HEK293 (cell line): ENCODE results near the gene BTRC.

Experiments used
- CTCF ChIA-PET: fragments of 350-600 bp; formaldehyde crosslinking; extraction: SDS; loops from one replicate; lab custom pipeline; 2021; ENCODE audit warnings: antibody characterized with exemption; lab: Yijun Ruan, JAX
- POLR2A ChIA-PET: fragments of 300-600 bp; formaldehyde crosslinking; extraction: SDS; loops from one replicate; lab custom pipeline; 2020; ENCODE audit warnings: antibody characterized with exemption, inconsistent platforms; lab: Yijun Ruan, JAX
- H3K27ac ChIP-seq: fragments of 200-500 bp; sonication (Bioruptor generic); 2 replicates; pipeline ENCODE4 v1.5.1; 2014; ENCODE audit warnings: low read depth, low read length, control low read depth, inconsistent platforms; ENCODE audit errors: extremely low read depth
- H3K36me3 ChIP-seq, 2 experiments: fragments of 200-500 bp in 1 of 2; sonication (Bioruptor generic) in 1 of 2; 1 replicate in 1 of 2; 2 replicates in 1 of 2; pipeline ENCODE4 v1.5.1; 2014 to 2017; ENCODE audit warnings: inconsistent platforms in 2 of 2, low read length in 2 of 2; ENCODE audit not compliant: control insufficient read depth in 2 of 2, insufficient read depth in 1 of 2
- H3K4me1 ChIP-seq: fragments of 200-500 bp; sonication (Bioruptor generic); 2 replicates; pipeline ENCODE4 v1.5.1; 2014; ENCODE audit warnings: mild to moderate bottlenecking, low read length, inconsistent platforms; ENCODE audit not compliant: control insufficient read depth, insufficient read depth
- H3K4me3 ChIP-seq: 2 replicates; pipeline ENCODE4 v1.5.1; 2011; ENCODE audit warnings: low read depth, mild to moderate bottlenecking, control low read depth, low read length, moderate library complexity
- H3K9me3 ChIP-seq: fragments of 200-500 bp; sonication (Bioruptor generic); 2 replicates; pipeline ENCODE4 v1.5.1; 2014; ENCODE audit warnings: low read depth, low read length, inconsistent platforms; ENCODE audit not compliant: control insufficient read depth, insufficient read depth
- FEZF1 ChIP-seq: fragments of 450-650 bp; formaldehyde crosslinking; IDR thresholded peaks from 2 replicates; pipeline ENCODE4 v1.5.1; 2016; ENCODE audit warnings: missing biosample characterization, missing genetic modification characterization
- PRDM6 ChIP-seq: fragments of 450-650 bp; formaldehyde crosslinking; IDR thresholded peaks from 2 replicates; pipeline ENCODE4 v1.5.1; 2017; ENCODE audit warnings: missing biosample characterization, missing genetic modification characterization
- SP7 ChIP-seq: fragments of 450-650 bp; formaldehyde crosslinking; IDR thresholded peaks from 2 replicates; pipeline ENCODE4 v1.5.1; 2016; ENCODE audit warnings: missing biosample characterization, missing genetic modification characterization
- TCF7L2 ChIP-seq: IDR thresholded peaks from 2 replicates; pipeline ENCODE4 v1.6.1; 2011; ENCODE audit warnings: low read depth, mild to moderate bottlenecking, inconsistent platforms, low read length, moderate library complexity, borderline replicate concordance
- TSHZ1 ChIP-seq: fragments of 450-650 bp; formaldehyde crosslinking; IDR thresholded peaks from 2 replicates; pipeline ENCODE4 v1.5.1; 2016; ENCODE audit warnings: missing biosample characterization, missing genetic modification characterization, borderline replicate concordance
- ZBTB17 ChIP-seq: fragments of 450-650 bp; formaldehyde crosslinking; IDR thresholded peaks from 2 replicates; pipeline ENCODE4 v1.5.1; 2016; ENCODE audit warnings: missing biosample characterization, missing genetic modification characterization
- ZBTB20 ChIP-seq: fragments of 450-650 bp; formaldehyde crosslinking; IDR thresholded peaks from 2 replicates; pipeline ENCODE4 v1.5.1; 2016; ENCODE audit warnings: missing biosample characterization, missing genetic modification characterization
- ZBTB48 ChIP-seq: fragments of 450-650 bp; formaldehyde crosslinking; IDR thresholded peaks from 2 replicates; pipeline ENCODE4 v1.5.1; 2016; ENCODE audit warnings: missing biosample characterization, missing genetic modification characterization
- ZEB2 ChIP-seq: fragments of 450-650 bp; formaldehyde crosslinking; IDR thresholded peaks from 2 replicates; pipeline ENCODE4 v1.5.1; 2016; ENCODE audit warnings: missing biosample characterization, missing genetic modification characterization
- ZNF114 ChIP-seq: fragments of 450-650 bp; formaldehyde crosslinking; IDR thresholded peaks from 2 replicates; pipeline ENCODE4 v1.5.0; 2017; ENCODE audit warnings: missing biosample characterization, missing genetic modification characterization
- ZNF302 ChIP-seq: fragments of 450-650 bp; formaldehyde crosslinking; IDR thresholded peaks from 2 replicates; pipeline ENCODE4 v1.5.1; 2016; ENCODE audit warnings: missing biosample characterization, missing genetic modification characterization, low read depth
- ZNF341 ChIP-seq: fragments of 450-650 bp; formaldehyde crosslinking; IDR thresholded peaks from 2 replicates; pipeline ENCODE4; 2016; ENCODE audit warnings: low read depth, missing biosample characterization, missing genetic modification characterization
- ZNF423 ChIP-seq: fragments of 450-650 bp; formaldehyde crosslinking; IDR thresholded peaks from 2 replicates; pipeline ENCODE4 v1.5.1; 2016; ENCODE audit warnings: missing biosample characterization, missing genetic modification characterization
- ZNF48 ChIP-seq: fragments of 450-650 bp; formaldehyde crosslinking; IDR thresholded peaks from 2 replicates; pipeline ENCODE4 v1.5.1; 2016; ENCODE audit warnings: missing biosample characterization, missing genetic modification characterization
- ZNF600 ChIP-seq: fragments of 450-650 bp; formaldehyde crosslinking; IDR thresholded peaks from 2 replicates; pipeline ENCODE4 v1.5.1; 2016; ENCODE audit warnings: missing biosample characterization, missing genetic modification characterization
- ZXDB ChIP-seq: fragments of 450-650 bp; formaldehyde crosslinking; IDR thresholded peaks from 2 replicates; pipeline ENCODE4 v1.5.1; 2016; ENCODE audit warnings: missing biosample characterization, missing genetic modification characterization

BTRC gene

GRCh38 chr10:101451261-101451660, 97.3 kb downstream of the BTRC start:
- Histone ChIP-seq H3K36me3 (no peaks in the 10 kb centered on the region), H3K27ac (no peak overlapping the region), H3K4me3 (no peak overlapping the region), H3K9me3 (no peaks in the 10 kb centered on the region), H3K4me1 (peaks cover 72% of the 10 kb centered on the region)
- CTCF ChIA-PET: interaction anchor here (0.9 to 3.3 kb wide), 5 partner anchors 11 to 238 kb away, joined by 4 to 26 read pairs (median 9); no protein-coding TSS in a partner anchor
- POLR2A ChIA-PET: interaction anchor here (1.2 kb wide), 1 partner anchor 11 kb away, joined by 3 read pairs; no protein-coding TSS in a partner anchor
- TF ChIP-seq ZBTB20 (tag by site-specific recombination) (peak; percentile 31; the same call in 1 of the 2 replicates), ZNF423 (tag by site-specific recombination) (no peak), ZNF600 (0 out of 2 replicates have a peak, but pooled peaks have one; percentile 11)
- TF ChIP-seq, all 188 proteins: peak for 2

GRCh38 chr10:101451667-101452069, 97.7 kb downstream of the BTRC start:
- CTCF ChIA-PET: interaction anchor here (0.9 to 3.3 kb wide), 4 partner anchors 11 to 238 kb away, joined by 4 to 26 read pairs (median 17); no protein-coding TSS in a partner anchor

GRCh38 chr10:101452176-101452575, 98.2 kb downstream of the BTRC start:
- Histone ChIP-seq H3K4me1 (peaks cover 66% of the 10 kb centered on the region), H3K36me3 (no peaks in the 10 kb centered on the region), H3K27ac (no peak overlapping the region), H3K4me3 (no peak overlapping the region), H3K9me3 (no peaks in the 10 kb centered on the region)
- POLR2A ChIA-PET: no interaction called here
- 0 out of 2 replicates have a peak, but pooled peaks have one; percentile 17 for TF ChIP-seq ZNF600
- no peak for TF ChIP-seq ZNF48 (tag by site-specific recombination)
- TF ChIP-seq ZNF114 (tag by site-specific recombination): no peak
- CTCF ChIA-PET: interaction anchor here (0.9 to 5.2 kb wide), 5 partner anchors 12 to 239 kb away, joined by 4 to 44 read pairs (median 25); no protein-coding TSS in a partner anchor

More at GRCh38 chr10:101451667-101452069, 97.7 kb downstream of the BTRC start:
- no peaks in the 10 kb centered on the region for H3K9me3 ChIP-seq
- H3K4me3 ChIP-seq: no peak overlapping the region
- no peaks in the 10 kb centered on the region for H3K36me3 ChIP-seq
- POLR2A ChIA-PET: interaction anchor here (1.2 kb wide), 1 partner anchor 10 kb away, joined by 3 read pairs; no protein-coding TSS in a partner anchor
- TF ChIP-seq ZBTB48 (tag by site-specific recombination): no peak
- TF ChIP-seq SP7 (tag by site-specific recombination): peak; percentile 49; the same call in 1 of the 2 replicates
- no peak for TF ChIP-seq ZNF302 (tag by site-specific recombination)
- TF ChIP-seq ZXDB (tag by site-specific recombination): no peak
- TF ChIP-seq FEZF1: no peak
- TF ChIP-seq ZBTB17 (tag by site-specific recombination): peak; percentile 62
- TF ChIP-seq TCF7L2: peak; percentile 67; the same call in 1 of the 2 replicates
- peak; percentile 59 for TF ChIP-seq ZNF341 (tag by site-specific recombination)
- TF ChIP-seq PRDM6 (tag by site-specific recombination): peak; percentile 66
- TF ChIP-seq TSHZ1 (tag by site-specific recombination): peak; percentile 45; the same call in 1 of the 2 replicates
- 0 out of 2 replicates have a peak, but pooled peaks have one; percentile 1 for TF ChIP-seq ZNF600
- TF ChIP-seq ZEB2: peak; percentile 45; the same call in 1 of the 2 replicates
- H3K27ac ChIP-seq: no peak overlapping the region
- peaks cover 71% of the 10 kb centered on the region for H3K4me1 ChIP-seq
